Measurements from ENCODE around the gene KIRREL3.

KIRREL3 gene

DNA sequence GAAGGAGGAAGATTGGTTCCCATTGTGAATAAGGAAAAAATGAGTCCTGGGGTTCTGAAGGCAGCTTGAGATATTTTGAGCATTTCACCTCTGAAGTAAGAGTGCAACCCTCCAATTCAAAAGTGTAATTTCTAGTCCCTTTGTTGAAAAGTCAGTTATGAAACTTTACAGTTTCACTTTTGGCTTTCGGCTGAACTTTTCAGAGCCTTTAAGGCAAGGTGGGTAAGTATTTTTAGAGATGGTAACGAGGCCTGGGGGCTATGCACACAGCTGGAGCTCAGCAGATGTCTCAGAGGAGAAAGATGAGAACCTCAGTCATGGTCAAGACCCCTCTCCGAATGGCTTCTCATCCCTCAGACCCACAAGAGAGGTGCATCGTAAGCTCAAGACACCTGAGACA lies 267.6 kb downstream of the KIRREL3 start:
- no peak for DNase-seq

DNA sequence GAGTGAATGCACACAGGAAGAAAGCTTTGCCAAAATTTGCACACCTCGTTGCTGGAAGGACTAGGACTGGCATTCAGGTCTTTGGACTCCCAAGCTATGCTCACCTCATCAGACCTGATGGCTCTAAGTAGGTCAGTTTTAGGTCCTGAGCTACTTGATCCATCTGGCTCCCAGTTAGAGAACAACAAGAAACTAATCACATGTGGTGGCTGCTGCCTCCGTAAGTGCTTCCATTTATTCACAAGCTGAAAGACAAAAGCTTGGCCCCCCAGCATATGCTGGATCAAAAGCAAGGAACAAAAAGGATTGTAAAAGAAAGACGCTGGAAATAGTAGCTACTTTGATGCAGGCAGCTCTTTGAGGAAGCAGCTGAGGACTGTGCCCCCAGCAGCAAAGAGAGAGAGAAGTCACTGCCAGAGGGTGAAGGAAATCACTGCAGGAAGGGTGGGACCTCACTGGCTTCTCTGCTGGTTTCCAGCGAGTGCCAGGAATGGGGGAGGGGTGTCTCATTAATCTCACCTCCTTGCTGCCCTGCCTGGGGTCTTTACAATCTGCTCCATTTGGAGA lies 268.9 kb downstream of the KIRREL3 start:
- DNase-seq: no peak

DNA sequence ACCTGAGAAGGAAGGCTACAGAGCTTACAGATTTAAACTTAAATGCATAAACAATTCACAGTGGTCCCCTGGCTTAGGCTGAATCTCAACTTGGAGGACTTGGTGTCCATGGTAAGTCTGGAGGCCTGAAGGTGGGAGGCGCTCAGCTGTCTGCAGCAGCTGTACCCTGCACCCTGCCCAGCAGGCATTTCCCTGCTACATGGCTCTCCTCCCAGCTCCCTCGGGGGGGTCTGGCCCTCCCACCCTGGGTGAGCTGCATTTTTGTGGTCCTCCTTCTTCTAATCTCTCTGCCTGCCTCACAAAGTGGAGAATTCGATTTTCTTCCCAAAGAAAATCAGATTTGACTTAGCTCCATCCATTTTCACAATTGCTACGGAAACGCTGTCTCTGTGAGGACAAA lies 273.2 kb downstream of the KIRREL3 start:
- no peak for DNase-seq

DNA sequence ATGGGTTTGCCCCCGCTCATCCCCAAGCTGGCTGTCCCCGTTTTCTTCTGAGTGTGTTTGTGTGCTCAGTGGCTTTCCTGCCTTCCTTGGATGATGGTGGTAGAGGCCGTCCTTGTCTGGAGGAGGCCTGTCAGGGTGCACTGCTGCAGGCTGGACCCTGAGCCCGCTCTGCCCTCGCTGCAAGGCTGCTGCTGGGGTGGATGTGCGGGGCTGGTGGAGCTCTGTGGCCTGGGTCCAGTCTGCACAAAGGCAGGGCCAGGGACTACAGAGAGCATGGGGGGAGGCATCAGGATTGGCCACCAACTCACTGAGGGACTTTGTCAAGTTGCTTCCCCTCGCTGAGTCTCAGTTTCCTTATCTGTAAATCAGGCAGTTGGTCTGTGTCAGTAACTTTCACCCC lies 275.0 kb downstream of the KIRREL3 start:
- no peak for DNase-seq

DNA sequence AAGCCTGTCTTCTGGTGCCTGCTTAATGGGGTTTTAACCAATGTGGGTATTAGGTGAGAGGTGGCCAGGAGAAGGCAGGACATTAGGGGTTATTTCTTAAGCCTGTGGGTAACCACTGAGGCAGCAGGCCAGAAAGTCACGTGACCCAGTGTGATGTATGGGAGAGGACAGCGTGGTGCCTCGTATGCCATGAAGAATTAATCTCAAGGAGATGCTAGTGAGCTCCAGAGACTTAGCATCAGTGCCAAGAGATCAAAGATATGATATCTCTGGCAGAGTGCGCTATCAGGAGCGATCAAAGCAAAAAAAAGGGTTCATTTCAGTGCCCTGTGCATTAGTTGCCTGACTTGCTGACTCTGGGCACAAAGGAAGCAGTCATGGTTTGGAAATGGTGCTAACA lies 275.5 kb downstream of the KIRREL3 start:
- DNase-seq: no peak

DNA sequence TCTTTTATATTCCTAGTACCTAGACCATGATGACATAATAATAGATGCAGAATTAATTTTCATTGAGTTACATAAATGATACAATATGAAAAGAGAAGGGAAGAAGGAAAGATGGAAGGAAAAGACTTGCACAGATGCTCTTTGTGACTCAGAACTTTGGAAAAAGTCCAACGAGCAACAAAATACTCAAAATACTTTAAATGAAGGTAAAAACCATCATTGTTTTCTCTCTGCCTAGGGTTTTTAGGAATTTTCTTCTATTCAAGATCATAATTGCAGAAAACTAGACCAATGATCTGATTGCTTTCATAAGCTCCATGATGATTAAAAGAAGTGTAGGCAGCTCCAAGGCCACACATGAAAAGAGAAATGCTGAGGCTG lies 276.9 kb downstream of the KIRREL3 start:
- DNase-seq: peak in 1 of 2 experiments; percentile 14

DNA sequence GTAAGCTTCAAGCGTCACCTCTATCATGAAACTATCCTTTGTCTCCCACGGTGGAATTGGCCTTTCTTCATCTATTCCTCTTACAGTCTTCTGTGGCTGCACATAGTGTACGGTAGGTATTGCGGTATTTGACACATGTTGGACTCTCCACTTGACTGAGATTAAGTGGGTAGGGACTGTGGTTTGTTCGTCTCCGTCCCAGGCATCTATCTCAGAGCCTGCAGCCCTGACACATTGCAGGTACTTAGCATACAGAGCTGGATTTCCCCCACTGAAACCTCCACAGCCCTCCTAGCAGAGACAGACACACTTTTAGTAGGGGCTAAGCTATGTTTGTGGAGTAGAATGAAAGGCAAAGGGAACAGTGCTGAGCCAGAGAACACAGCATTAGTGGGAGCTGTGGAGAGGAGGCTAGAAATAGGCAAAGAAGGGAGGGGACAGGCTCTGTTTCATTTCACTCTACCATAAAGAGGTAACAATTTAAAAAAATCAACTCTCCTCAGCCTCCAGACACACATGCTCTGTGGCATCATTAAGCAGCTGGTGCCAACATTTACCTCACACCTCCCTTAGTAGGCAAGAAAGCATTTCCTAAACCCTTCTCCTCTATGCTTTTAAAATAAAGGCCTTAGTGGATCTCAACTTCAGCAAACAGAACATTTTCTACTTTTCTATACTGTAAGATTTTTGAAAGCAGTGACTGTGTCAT lies 277.5 kb downstream of the KIRREL3 start:
- DNase-seq: no peak

DNA sequence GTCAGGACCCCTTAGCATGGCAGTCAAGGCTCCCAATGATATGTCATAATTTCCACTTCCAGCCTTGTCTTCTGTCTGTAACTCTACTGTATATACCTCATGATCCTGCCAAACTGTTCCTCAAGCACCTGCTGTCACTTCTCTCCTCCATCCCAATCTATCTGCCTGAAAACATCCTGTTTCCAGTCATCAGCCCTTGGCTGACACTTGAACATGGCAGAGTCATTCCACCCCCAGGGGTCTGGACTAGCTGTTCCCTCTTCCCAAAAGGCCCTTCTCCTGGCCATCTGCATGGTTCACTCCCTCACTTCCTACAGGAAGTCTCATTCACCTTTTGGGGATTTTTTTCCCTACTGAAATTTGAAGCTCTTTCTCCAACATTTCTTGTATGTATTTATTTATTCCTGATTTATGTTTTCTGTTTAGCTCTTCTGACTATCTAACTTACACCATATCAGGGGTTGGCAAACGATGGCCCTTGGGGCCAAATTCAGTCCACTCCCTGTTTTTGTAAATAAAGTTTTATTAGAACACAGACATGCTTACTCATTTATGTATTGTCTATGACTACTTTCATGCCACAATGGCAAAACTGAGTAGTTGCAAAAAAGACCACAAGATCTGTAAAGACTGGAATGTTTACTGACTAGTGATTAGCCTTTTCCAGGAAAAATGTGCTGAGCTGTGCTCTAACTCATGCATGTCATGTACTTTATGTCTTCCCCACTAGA lies 278.4 kb downstream of the KIRREL3 start:
- DNase-seq: peak in 1 of 2 experiments; percentile 16

DNA sequence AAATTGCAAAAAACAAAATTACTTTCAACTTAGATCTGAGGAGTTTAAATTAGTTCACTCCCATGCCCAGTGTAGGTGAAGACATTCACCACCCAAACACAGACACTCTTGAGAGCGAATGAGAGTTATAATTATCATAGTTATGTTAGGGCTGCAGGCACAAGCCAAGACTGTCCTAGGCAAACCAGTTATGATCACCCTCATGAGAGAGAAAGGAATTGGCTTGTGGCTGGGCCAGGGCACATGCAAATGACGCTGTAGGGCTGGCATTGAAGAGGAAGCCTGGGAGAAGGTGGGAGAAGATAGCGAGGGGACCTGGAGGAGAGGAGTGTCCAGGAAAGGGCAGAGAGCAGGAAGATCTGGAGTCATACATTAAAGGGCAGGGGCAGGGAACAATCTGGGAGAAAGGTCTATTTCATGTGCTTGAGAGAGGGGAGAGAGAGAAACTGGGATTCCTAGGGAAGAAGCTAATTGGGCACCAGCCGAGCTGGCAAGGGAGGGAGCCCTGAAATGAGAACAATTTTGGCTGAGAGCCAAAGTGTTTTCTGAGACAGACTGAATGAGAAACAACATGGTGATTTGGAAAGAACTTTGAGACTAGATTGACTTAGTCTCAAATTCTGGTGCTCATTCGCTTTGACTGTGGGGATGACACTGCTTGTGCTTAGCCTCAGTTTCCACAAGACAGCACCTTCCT lies 279.9 kb downstream of the KIRREL3 start:
- peak in 1 of 2 experiments; percentile 63 for DNase-seq

DNA sequence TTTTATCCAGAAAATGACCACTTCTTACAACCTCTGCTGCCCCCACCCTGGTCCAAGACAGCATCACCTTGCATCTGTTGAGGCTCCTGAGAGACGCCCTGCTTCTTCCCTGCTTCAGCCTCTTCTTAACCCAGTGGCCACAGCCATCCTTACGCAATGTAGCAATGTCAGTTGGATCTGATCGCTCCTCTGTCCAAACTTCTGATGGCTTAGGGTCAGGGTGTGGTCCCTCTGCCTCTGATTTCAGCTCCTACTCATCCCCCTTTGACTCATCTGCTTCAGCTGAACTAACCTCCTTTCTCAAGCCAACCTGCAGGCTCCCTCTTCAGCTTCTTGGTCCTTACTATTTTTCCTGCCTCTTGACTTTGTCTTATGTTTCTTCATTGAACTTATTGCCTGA lies 280.8 kb downstream of the KIRREL3 start:
- no peak for DNase-seq

DNA sequence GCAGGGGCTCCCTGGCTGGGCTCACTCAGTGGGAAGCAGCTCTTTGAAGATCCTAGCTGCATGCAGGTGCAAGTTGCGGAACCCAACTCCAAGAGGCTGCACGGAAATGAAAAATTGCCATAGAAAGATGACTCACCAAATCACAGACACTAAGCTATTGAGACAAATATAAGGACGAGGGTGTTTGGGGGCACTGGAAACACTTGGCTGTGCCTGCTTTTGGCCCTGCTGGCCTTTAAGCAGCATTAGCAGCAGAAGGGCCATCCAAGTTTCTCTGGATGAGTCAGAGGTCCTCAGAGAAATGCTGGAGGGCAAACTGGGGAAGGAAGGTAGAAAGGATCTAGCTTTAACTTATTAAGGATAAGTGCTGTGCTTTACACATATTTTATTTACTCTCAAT lies 282.3 kb downstream of the KIRREL3 start:
- no peak for DNase-seq

DNA sequence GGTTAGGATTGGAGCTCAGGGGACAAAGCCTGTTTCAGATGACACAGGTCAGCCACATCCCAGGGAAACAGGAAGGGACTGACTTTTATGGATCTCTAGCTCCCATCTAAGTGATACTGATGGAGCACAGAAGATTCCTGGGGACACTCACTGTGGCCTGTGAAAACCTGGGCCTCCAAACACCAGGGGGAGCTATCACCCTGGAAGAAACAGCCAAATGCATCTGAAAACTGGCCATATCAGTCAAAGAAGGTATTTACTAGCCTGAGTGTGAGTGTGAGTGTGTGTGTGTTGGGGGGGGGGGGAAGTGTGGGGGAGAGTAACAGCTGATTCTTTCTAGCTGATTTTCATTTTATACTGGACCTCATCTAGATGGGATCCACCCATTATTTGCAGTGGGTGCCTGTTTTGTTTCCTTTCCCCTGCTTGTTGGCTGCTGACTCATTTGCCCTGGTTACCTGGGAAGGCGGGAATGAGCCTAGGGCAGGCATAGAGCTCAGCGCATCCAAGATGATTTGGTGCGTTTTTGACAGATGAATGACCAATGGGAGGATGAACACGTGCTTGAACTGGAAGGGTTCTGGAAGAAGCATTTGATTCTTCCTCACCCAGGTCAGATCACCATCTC lies 284.0 kb downstream of the KIRREL3 start:
- DNase-seq: peak in 1 of 2 experiments; percentile 27

DNA sequence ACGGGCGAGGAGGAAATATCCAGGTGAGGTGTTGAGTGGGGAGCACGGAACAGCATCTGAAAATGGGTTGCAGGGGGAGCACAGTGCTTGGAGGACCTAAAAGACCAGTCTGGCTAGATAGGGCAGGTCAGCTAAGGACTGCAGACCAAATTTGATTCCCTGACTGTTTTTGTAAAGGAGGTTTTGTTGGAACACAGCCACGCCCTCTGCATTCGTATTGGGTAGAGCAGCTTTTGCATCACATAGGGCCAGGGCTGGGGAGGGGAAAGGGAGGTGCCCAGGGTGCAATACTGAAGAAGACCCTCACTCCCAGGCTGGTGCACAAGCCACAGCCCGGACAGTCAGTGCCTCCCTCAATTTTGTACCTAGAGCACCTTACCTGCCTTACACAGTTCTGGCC lies 286.8 kb downstream of the KIRREL3 start:
- no peak for DNase-seq

DNA sequence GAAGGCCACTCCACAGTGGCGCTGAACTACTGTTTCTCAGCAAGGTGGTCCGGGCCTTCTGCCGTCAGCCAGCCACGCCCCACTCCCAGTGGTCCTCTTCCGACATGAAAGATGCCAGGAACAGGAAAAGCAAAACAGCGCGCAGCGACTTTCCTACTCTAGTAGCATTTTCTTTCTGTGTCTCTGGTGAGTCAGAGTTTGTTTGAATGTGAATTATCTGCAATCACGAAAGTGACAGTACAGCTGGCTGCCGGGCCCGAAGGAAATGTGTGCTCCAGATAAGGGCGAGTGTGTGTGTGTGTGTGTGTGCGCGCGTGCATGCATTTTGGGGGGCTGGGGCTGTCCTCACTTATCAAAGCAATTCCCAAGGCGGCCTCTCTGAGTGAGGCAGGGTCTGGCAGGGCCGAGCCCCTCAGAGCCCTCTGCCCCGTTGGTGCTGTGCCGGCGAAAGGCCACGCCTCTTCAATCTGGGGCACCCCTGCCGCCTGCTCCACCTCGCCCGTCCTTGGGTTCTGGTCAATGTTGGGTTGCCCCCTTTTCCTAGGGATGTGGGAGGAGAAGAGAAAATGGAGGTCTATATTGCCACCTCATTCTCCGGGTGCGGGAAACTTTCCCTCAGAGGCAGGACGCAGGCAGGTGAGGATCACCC lies 288.5 kb downstream of the KIRREL3 start:
- DNase-seq: no peak

DNA sequence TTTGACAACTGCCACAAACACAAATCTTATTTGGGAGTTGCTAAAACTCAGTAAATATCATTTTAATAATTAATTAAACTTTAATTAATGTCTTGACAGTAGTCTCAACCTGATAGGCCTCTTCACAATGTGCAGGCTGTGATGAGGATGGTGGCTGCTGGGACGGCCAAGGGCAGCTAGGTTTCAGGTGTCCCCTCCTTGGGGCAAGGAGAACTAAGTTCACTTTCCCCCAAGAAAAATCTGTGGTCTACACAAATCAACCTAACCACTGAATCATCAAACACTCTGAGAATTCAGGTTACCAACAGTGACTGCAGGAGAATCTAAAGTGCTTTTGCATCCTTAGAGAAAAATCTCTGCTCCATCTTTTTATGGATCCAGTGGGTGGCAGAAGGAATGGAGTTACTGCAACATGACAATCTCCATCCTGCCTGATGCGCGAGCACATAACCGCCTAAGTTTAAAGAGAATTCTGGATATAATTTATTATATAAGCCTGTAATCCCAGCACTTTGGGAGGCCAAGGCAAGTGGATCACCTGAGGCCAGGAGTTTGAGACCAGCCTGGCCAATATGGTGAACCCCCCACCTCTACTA lies 289.7 kb downstream of the KIRREL3 start:
- no peak for DNase-seq

DNA sequence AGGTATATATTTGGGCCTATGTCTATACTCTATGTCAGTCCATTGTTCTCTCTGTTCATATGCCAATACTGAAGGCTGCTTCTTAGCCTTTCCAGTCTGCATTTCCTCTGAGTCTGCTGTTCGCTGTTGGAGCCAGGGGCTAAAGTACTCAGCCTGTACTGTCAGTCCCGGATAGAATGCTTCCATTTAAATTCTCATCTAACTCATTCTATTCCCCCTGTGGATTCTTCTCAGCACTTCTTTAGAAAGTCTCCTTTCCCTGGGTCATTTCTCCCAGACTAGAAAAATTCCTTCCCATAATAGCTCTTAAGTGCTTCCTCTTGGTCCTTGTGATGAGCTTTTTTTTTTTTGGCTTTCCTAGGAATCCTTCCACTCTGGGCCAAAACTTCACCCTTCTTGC lies 293.1 kb downstream of the KIRREL3 start:
- DNase-seq: no peak

DNA sequence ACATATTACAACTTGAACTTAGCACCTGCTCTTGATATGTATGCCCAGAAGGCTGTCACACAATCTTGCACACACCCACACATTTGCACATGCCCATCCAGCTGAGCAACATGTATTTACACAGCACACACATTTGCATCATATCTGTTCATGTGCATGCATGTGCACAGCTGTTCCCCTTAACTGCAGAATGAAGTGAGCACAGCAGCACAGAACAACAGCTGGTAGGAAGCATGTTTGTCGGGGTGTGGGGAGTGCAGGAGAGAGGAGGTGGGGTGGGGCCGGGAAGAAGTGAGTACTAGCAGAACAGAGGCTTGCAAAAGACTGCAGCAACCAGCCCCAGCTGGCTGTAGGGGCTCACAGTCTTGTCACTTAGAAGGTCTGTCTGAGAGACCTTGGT lies 296.5 kb downstream of the KIRREL3 start:
- no peak for DNase-seq

DNA sequence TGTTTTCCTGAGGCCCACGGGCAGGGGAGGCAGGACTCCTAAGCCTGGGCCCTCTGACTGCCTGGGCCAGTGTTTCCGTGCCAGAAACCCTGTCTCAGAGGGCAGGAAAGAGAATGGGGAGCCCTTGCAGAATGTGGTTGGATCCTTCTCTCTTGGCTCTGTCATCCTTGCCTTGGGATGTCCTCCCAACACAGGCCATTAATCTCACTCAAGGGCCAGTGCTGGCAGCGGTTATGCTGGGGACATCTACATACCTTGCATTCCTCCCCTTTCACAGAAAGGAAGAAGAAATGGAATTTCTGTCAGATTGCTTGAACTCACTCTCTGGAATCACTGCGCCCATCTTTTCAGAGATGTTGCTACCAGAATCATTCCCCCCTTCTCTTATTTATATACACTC lies 296.9 kb downstream of the KIRREL3 start:
- DNase-seq: no peak

DNA sequence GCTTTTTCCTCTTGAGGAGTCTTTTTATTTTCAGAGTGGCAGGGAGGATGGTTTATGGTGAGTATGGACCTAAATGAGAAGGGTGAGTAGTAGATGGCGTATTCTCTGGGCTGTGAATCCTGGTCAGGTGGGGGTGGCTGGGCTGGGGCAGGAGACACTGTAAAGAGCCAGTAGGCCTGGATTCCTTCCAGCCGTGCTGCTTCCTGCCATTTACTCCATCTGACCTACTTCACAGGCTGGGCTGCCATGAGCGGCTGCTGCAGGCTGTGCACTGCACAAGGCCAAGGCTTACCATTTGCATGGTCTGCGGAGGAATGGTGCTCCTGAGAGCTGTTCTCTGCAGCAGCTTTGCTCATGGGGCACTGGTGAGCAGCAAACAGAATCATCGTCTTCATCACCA lies 297.6 kb downstream of the KIRREL3 start:
- peak in 1 of 2 experiments; percentile 26 for DNase-seq

DNA sequence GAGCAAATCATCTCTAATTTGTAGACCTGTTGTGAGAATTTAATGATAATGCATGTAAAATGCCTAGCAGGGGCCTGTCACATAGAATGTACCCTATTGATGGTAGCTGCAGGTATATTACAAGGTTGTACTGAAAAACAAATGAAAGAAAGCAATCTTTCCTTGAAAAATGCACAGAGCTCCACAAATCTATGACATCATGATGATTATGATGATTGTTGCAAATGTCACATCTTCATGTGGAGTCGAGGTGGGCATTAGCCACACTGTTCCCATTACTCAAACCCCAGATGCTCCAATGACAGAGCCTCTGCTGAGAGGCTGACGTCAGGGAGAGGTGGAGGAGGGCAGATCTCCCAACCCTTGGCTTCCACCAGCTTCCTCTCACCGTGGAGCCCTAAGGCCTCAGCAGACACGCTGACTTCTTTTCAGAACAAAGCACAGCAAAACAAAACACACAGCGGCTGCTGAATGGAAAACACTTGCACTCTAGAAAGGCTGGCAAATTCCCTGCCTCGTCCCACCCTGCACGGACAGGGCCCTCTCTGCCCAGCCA lies 298.3 kb downstream of the KIRREL3 start:
- DNase-seq: no peak

DNA sequence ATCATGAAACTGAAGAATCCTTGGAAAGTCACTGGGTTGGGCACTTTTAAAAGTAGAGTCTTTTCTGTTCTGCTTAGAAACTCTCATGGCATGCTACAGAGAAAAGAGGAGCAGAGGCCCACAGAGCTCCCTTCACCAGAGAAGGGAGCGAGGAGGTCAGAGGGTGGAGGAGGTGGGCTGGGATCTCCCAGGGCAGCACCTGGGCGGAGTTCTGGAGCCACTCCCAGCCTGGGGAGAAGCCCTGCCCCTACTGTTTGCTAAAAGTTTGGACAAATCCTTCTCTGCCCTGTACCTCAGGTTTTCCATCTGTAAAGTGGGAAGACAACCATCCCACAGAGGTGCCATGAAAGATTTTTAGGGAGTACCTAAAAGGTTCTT lies 299.1 kb downstream of the KIRREL3 start:
- DNase-seq: no peak
